Measurements from ENCODE around the gene MTR.

- no peak for TF ChIP-seq CTCF (IDR thresholded peaks at IDR 0.05; ENCODE audit: low read depth, low read length)
- TF ChIP-seq EZH2phosphoT487 (IDR thresholded peaks at IDR 0.05; ENCODE audit: low read depth): no peak
Measured at GRCh38 chr1:236809148-236809547, 14.1 kb downstream of the MTR start.
